H9 (cell line): ENCODE data around the gene ABCF2. TPM values are rescaled to one million over a fixed set of nuclear protein-coding genes. Genes with fewer than 3 reads are reported as not detected.

ENCODE experiments used
- DNase-seq: peaks from one replicate; pipeline ENCODE4 v3.0.0-alpha.2; 2017
- H2AFZ ChIP-seq: one replicate; pipeline ENCODE4 v1.6.1; 2013; ENCODE audit warnings: mild to moderate bottlenecking, low read length, control low read depth, moderate library complexity
- H2AK5ac ChIP-seq: 2 replicates; pipeline ENCODE4 v1.6.1; 2013; ENCODE audit warnings: low read length, control low read depth, mixed read lengths; ENCODE audit not compliant: insufficient read length
- H2BK120ac ChIP-seq: one replicate; pipeline ENCODE4 v1.6.1; 2013; ENCODE audit warnings: low read depth, mild to moderate bottlenecking, low read length, control low read depth, inconsistent platforms; ENCODE audit not compliant: poor library complexity, severe bottlenecking
- H2BK12ac ChIP-seq: 2 replicates; pipeline ENCODE4 v1.6.1; 2013; ENCODE audit warnings: low read length, control low read depth, mixed read lengths, low read depth; ENCODE audit not compliant: insufficient read length
- H2BK15ac ChIP-seq: 2 replicates; pipeline ENCODE4 v1.6.1; 2013; ENCODE audit warnings: low read depth, low read length, control low read depth
- H2BK20ac ChIP-seq: one replicate; pipeline ENCODE4 v1.6.1; 2013; ENCODE audit warnings: low read depth, mild to moderate bottlenecking, low read length, control low read depth, inconsistent platforms; ENCODE audit not compliant: poor library complexity, severe bottlenecking
- H2BK5ac ChIP-seq: 2 replicates; pipeline ENCODE4 v1.6.1; 2013; ENCODE audit warnings: low read length, control low read depth, mixed read lengths; ENCODE audit not compliant: insufficient read length
- H3K14ac ChIP-seq: 2 replicates; pipeline ENCODE4 v1.6.1; 2013; ENCODE audit warnings: low read length, control low read depth; ENCODE audit not compliant: insufficient read depth
- H3K18ac ChIP-seq: 2 replicates; pipeline ENCODE4 v1.6.1; 2013; ENCODE audit warnings: low read depth, mild to moderate bottlenecking, mixed read lengths, low read length, control low read depth; ENCODE audit not compliant: insufficient read length
- H3K23ac ChIP-seq: 2 replicates; pipeline ENCODE4 v1.6.1; 2013; ENCODE audit warnings: low read length, control low read depth, mixed read lengths, low read depth; ENCODE audit not compliant: insufficient read length
- H3K23me2 ChIP-seq: 2 replicates; pipeline ENCODE4 v1.6.1; 2013; ENCODE audit warnings: low read depth, mild to moderate bottlenecking, mixed read lengths, low read length, control low read depth; ENCODE audit not compliant: insufficient read length, poor library complexity, severe bottlenecking
- H3K27ac ChIP-seq: 2 replicates; pipeline ENCODE4 v1.5.1; 2013; ENCODE audit warnings: low read length, control low read depth, mixed read lengths, low read depth; ENCODE audit not compliant: insufficient read length
- H3K27me3 ChIP-seq: 2 replicates; pipeline ENCODE4 v1.6.1; 2013; ENCODE audit warnings: low read length, control low read depth, inconsistent platforms; ENCODE audit not compliant: insufficient read depth
- H3K4ac ChIP-seq: 2 replicates; pipeline ENCODE4 v1.6.1; 2013; ENCODE audit warnings: low read depth, mild to moderate bottlenecking, control low read depth, inconsistent platforms, low read length, moderate library complexity
- H3K4me1 ChIP-seq: 2 replicates; pipeline ENCODE4 v1.6.1; 2013; ENCODE audit warnings: low read length, control low read depth, inconsistent platforms; ENCODE audit not compliant: insufficient read depth
- H3K4me2 ChIP-seq: 2 replicates; pipeline ENCODE4 v1.6.1; 2013; ENCODE audit warnings: low read length, control low read depth, mixed read lengths; ENCODE audit not compliant: insufficient read length, insufficient read depth
- H3K56ac ChIP-seq: 2 replicates; pipeline ENCODE4 v1.6.1; 2013; ENCODE audit warnings: low read depth, mild to moderate bottlenecking, mixed read lengths, low read length, control low read depth; ENCODE audit not compliant: insufficient read length
- H3K79me1 ChIP-seq: 2 replicates; pipeline ENCODE4 v1.6.1; 2013; ENCODE audit warnings: low read depth, mild to moderate bottlenecking, moderate library complexity, low read length, control low read depth, inconsistent platforms; ENCODE audit not compliant: insufficient read depth, poor library complexity, severe bottlenecking
- H3K79me2 ChIP-seq: 2 replicates; pipeline ENCODE4 v1.6.1; 2013; ENCODE audit warnings: low read length, control low read depth, inconsistent platforms; ENCODE audit not compliant: insufficient read depth
- H3K9ac ChIP-seq: 2 replicates; pipeline ENCODE4 v1.6.1; 2013; ENCODE audit warnings: low read length, control low read depth, mixed read lengths; ENCODE audit not compliant: insufficient read length; ENCODE audit errors: extremely low read depth
- H3K9me3 ChIP-seq: one replicate; pipeline ENCODE4 v1.6.1; 2013; ENCODE audit warnings: low read depth, low read length, inconsistent platforms; ENCODE audit not compliant: control insufficient read depth
- H3T11ph ChIP-seq: one replicate; pipeline ENCODE4 v1.6.1; 2013; ENCODE audit warnings: mild to moderate bottlenecking, low read length, control low read depth, inconsistent platforms
- H4K20me1 ChIP-seq: one replicate; pipeline ENCODE4 v1.6.1; 2013; ENCODE audit not compliant: control insufficient read depth, insufficient read length, insufficient read depth
- H4K5ac ChIP-seq: 2 replicates; pipeline ENCODE4 v1.6.1; 2013; ENCODE audit warnings: low read depth, mild to moderate bottlenecking, mixed read lengths, low read length, control low read depth; ENCODE audit not compliant: insufficient read length
- H4K8ac ChIP-seq: replicated peaks from 2 replicates; pipeline ENCODE4 v1.6.1; 2013; ENCODE audit warnings: low read length, control low read depth, mixed read lengths, low read depth; ENCODE audit not compliant: insufficient read length
- H4K91ac ChIP-seq: 2 replicates; pipeline ENCODE4 v1.6.1; 2013; ENCODE audit warnings: low read depth, mild to moderate bottlenecking, moderate library complexity, mixed read lengths, low read length, control low read depth; ENCODE audit not compliant: insufficient read length
- H3K27ac Mint-ChIP-seq, 3 experiments: 2 replicates in 2 of 3; 3 replicates in 1 of 3; pipeline ENCODE4 v1.8.0; 2020 to 2021; ENCODE audit warnings: mixed read lengths in 3 of 3, mild to moderate bottlenecking in 1 of 3, moderate library complexity in 1 of 3
- H3K27me3 Mint-ChIP-seq: 2 replicates; pipeline ENCODE4 v1.8.0; 2021; ENCODE audit warnings: low read depth, mild to moderate bottlenecking, moderate library complexity, mixed read lengths
- H3K36me3 Mint-ChIP-seq, 3 experiments: 2 replicates in 2 of 3; 3 replicates in 1 of 3; pipeline ENCODE4 v1.8.0; 2020 to 2021; ENCODE audit warnings: low read depth in 3 of 3, mixed read lengths in 3 of 3; ENCODE audit not compliant: insufficient read depth in 1 of 3
- H3K4me1 Mint-ChIP-seq, 2 experiments: 2 replicates each; pipeline ENCODE4 v1.8.0; 2020; ENCODE audit warnings: mixed read lengths in 2 of 2
- H3K4me3 Mint-ChIP-seq, 2 experiments: 2 replicates in 1 of 2; 3 replicates in 1 of 2; pipeline ENCODE4 v1.8.0; 2020 to 2021; ENCODE audit warnings: mild to moderate bottlenecking in 2 of 2, mixed read lengths in 2 of 2, moderate library complexity in 1 of 2
- H3K9me3 Mint-ChIP-seq, 2 experiments: 2 replicates in 1 of 2; 3 replicates in 1 of 2; pipeline ENCODE4 v1.8.0; 2020; ENCODE audit warnings: mild to moderate bottlenecking in 2 of 2, mixed read lengths in 2 of 2, moderate library complexity in 1 of 2
- CTCF ChIP-seq: fragments of 200-600 bp; sonication (generic); conservative IDR thresholded peaks from 3 replicates; pipeline ENCODE4 v1.8.0; 2021; ENCODE audit warnings: antibody characterized with exemption, mild to moderate bottlenecking
- WGBS: extraction: QIAGEN DNeasy Blood & Tissue Kit; methylation state at CpG from one replicate; pipeline ENCODE4 v1.1.7; 2013; ENCODE audit warnings: missing lambda C conversion rate, low lambda C conversion rate, mixed read lengths; ENCODE audit not compliant: insufficient read length; ENCODE audit errors: extremely low coverage; 5-methylcytosine and 5-hydroxymethylcytosine counted together
- total RNA-seq: library from RNA; stranded (reverse); gene quantifications from 2 replicates; pipeline ENCODE4 v1.2.1, GENCODE V29; 2021

Gene ABCF2
- total RNA-seq, 1 experiment from 2014 or later: 70.1 TPM

GRCh38 chr7:151202836-151203235 lies 24.2 kb downstream of the ABCF2 start:
- H3K4me2 ChIP-seq: no peak overlapping the region
- H3K4ac ChIP-seq: no peak overlapping the region
- no peaks in the 10 kb centered on the region for H3K27me3 ChIP-seq
- Mint-ChIP-seq H3K27me3 (peaks cover 52% of the 10 kb centered on the region), H3K27ac (no peak overlapping the region; a peak in 1 of 7 replicates), H3K9me3 (no peaks in the 10 kb centered on the region), H3K36me3 (no peaks in the 10 kb centered on the region; a peak in 1 of 7 replicates), H3K4me1 (peaks cover 3 to 5% of the 10 kb centered on the region in 2 experiments), H3K4me3 (no peak overlapping the region)
- no peak overlapping the region for H4K5ac ChIP-seq
- H2BK20ac ChIP-seq: no peak overlapping the region
- no peak overlapping the region for H3K27ac ChIP-seq
- no peak overlapping the region for H2AK5ac ChIP-seq
- no peak overlapping the region for H4K91ac ChIP-seq
- no peak for TF ChIP-seq CTCF
- peaks cover 3% of the 10 kb centered on the region for H4K20me1 ChIP-seq
- no peak overlapping the region for H3K18ac ChIP-seq
- H3K9me3 ChIP-seq: no peaks in the 10 kb centered on the region
- H3K23ac ChIP-seq: no peak overlapping the region
- no peak overlapping the region for H2BK120ac ChIP-seq
- H2AFZ ChIP-seq: no peak overlapping the region
- H3K14ac ChIP-seq: no peak overlapping the region
- H3K4me1 ChIP-seq: no peaks in the 10 kb centered on the region; the same call in 1 of the 2 replicates
- H2BK15ac ChIP-seq: no peak overlapping the region
- no peaks in the 10 kb centered on the region for H3K23me2 ChIP-seq
- H3K56ac ChIP-seq: no peak overlapping the region
- no peak overlapping the region for H2BK5ac ChIP-seq
- H4K8ac ChIP-seq: no peak overlapping the region
- no peak overlapping the region for H3K9ac ChIP-seq
- no CpG with 5 or more reads among the region's 9 CpGs for WGBS
- no peaks in the 10 kb centered on the region for H3K79me1 ChIP-seq
- H3T11ph ChIP-seq: no peak overlapping the region
- H2BK12ac ChIP-seq: no peak overlapping the region
- DNase-seq: no peak
- no peaks in the 10 kb centered on the region for H3K79me2 ChIP-seq
